ENCODE measurements around the gene SLMAP.

- TF ChIP-seq, protein P1, sequence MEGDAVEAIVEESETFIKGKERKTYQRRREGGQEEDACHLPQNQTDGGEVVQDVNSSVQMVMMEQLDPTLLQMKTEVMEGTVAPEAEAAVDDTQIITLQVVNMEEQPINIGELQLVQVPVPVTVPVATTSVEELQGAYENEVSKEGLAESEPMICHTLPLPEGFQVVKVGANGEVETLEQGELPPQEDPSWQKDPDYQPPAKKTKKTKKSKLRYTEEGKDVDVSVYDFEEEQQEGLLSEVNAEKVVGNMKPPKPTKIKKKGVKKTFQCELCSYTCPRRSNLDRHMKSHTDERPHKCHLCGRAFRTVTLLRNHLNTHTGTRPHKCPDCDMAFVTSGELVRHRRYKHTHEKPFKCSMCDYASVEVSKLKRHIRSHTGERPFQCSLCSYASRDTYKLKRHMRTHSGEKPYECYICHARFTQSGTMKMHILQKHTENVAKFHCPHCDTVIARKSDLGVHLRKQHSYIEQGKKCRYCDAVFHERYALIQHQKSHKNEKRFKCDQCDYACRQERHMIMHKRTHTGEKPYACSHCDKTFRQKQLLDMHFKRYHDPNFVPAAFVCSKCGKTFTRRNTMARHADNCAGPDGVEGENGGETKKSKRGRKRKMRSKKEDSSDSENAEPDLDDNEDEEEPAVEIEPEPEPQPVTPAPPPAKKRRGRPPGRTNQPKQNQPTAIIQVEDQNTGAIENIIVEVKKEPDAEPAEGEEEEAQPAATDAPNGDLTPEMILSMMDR (IDR thresholded peaks at IDR 0.05) = no peak
- TF ChIP-seq TCF7 (CRISPR knock-in tag; IDR thresholded peaks at IDR 0.05; ENCODE audit: low read depth) (no peak), NR1H2 (CRISPR knock-in tag; IDR thresholded peaks at IDR 0.05) (no peak), FOXP4 (CRISPR knock-in tag; IDR thresholded peaks at IDR 0.05) (no peak)
Measured at GRCh38 chr3:57785446-57785845, 29.3 kb downstream of the SLMAP start.

All from WTC11 (cell line).